ENCODE measurements around the gene EPHB2. TPM values are rescaled to one million over a fixed set of nuclear protein-coding genes. Genes with fewer than 3 reads are reported as not detected.

The EPHB2 gene
- total RNA-seq, 2 experiments from 2014 or later, result 0.59 TPM; not detected in 1

- no peak overlapping the region for H3K4me2 ChIP-seq (ENCODE audit: low read length)
- H3K79me2 ChIP-seq (ENCODE audit: insufficient read depth, low read depth, low read length), result no peaks in the 10 kb centered on the region
- H2AFZ ChIP-seq (ENCODE audit: low read length), result no peak overlapping the region
- H3K4me1 ChIP-seq (ENCODE audit: insufficient read depth, low read length, poor library complexity, severe bottlenecking), result no peaks in the 10 kb centered on the region
- no TSS peak for BruUV-seq (replicated peaks)
- H3K9me2 ChIP-seq (ENCODE audit: insufficient read depth, low read length), result no peaks in the 10 kb centered on the region
- intact Hi-C loops (cut with micrococcal nuclease; ENCODE audit: unreplicated experiment), result no loop called here
- no peaks in the 10 kb centered on the region for H4K20me1 ChIP-seq (ENCODE audit: insufficient read depth, low read length)
- H3K36me3 ChIP-seq (ENCODE audit: insufficient read depth, low read length), result no peaks in the 10 kb centered on the region
- H3K27ac ChIP-seq (ENCODE audit: low read depth, low read length, poor library complexity, severe bottlenecking), result no peak overlapping the region
- ChIA-PET POLR2A (interaction anchor here (0.6 kb wide), 1 partner anchor 10 kb away, joined by 3 read pairs; no protein-coding TSS in a partner anchor), CTCF (ENCODE audit: unreplicated experiment) (no interaction called here)
- no peak overlapping the region for H3K4me3 ChIP-seq (ENCODE audit: low read depth, low read length, poor library complexity, severe bottlenecking)
- DNase-seq (ENCODE audit: low spot score), result no peak
- H3K9me3 ChIP-seq (ENCODE audit: low read length), result no peaks in the 10 kb centered on the region
- TF ChIP-seq CTCF (conservative IDR thresholded peaks at IDR 0.05; ENCODE audit: low read length) (no peak), EZH2phosphoT487 (IDR thresholded peaks at IDR 0.05; ENCODE audit: borderline replicate concordance, low read depth, low read length) (no peak)
Measured at GRCh38 chr1:22790232-22791008, 79.8 kb downstream of the EPHB2 start.

GRCh38 chr1:22791831-22792347 is 81.2 kb downstream of the EPHB2 start:
- H3K36me3 ChIP-seq (ENCODE audit: insufficient read depth, low read length), result no peaks in the 10 kb centered on the region
- BruUV-seq (replicated peaks), result no TSS peak
- no peak overlapping the region for H3K27ac ChIP-seq (ENCODE audit: low read depth, low read length, poor library complexity, severe bottlenecking)
- no peak for TF ChIP-seq CTCF (conservative IDR thresholded peaks at IDR 0.05; ENCODE audit: low read length)
- TF ChIP-seq EZH2phosphoT487 (IDR thresholded peaks at IDR 0.05; ENCODE audit: borderline replicate concordance, low read depth, low read length), result no peak
- H4K20me1 ChIP-seq (ENCODE audit: insufficient read depth, low read length), result no peaks in the 10 kb centered on the region
- ChIA-PET CTCF (ENCODE audit: unreplicated experiment) (no interaction called here), POLR2A (no interaction called here)
- H3K79me2 ChIP-seq (ENCODE audit: insufficient read depth, low read depth, low read length), result no peaks in the 10 kb centered on the region
- intact Hi-C loops (cut with micrococcal nuclease; ENCODE audit: unreplicated experiment), result no loop called here
- no peak overlapping the region for H3K4me3 ChIP-seq (ENCODE audit: low read depth, low read length, poor library complexity, severe bottlenecking)
- no peak overlapping the region for H3K4me2 ChIP-seq (ENCODE audit: low read length)
- no peaks in the 10 kb centered on the region for H3K9me2 ChIP-seq (ENCODE audit: insufficient read depth, low read length)
- no peaks in the 10 kb centered on the region for H3K4me1 ChIP-seq (ENCODE audit: insufficient read depth, low read length, poor library complexity, severe bottlenecking)
- no peak overlapping the region for H2AFZ ChIP-seq (ENCODE audit: low read length)
- no peak for DNase-seq (ENCODE audit: low spot score)
- H3K9me3 ChIP-seq (ENCODE audit: low read length), result no peaks in the 10 kb centered on the region
